H1 (cell line): Measurements from ENCODE around the gene PAF1. TPM values are rescaled to one million over a fixed set of nuclear protein-coding genes. Genes with fewer than 3 reads are reported as not detected.

Source experiments
- CTCF ChIA-PET: fragments of 300-600 bp; sonication (Branson Sonifier 250); formaldehyde crosslinking; loops from one replicate; lab custom pipeline; 2021; ENCODE audit not compliant: partially characterized antibody; lab: Charles Lee
- POLR2A ChIA-PET: fragments of 300-600 bp; sonication (Branson Sonifier 250); formaldehyde crosslinking; loops from one replicate; lab custom pipeline; 2021; ENCODE audit warnings: inconsistent platforms; ENCODE audit not compliant: partially characterized antibody; lab: Charles Lee
- DNase-seq, 2 experiments: peaks; one replicate each; pipeline versions ENCODE4 v3.0.0 to v3.0.0-alpha.2; 2010 to 2022; ENCODE audit warnings: low spot score in 2 of 2, low read depth in 1 of 2, mixed read lengths in 1 of 2
- FAIRE-seq: peaks from 2 replicates; lab custom pipeline; 2011; peaks lifted over from hg19 to GRCh38; lab: Jason Lieb, UNC
- H2AFZ ChIP-seq: 2 replicates; pipeline ENCODE4 v1.8.1; 2012; ENCODE audit warnings: low read length, inconsistent platforms
- H2AK5ac ChIP-seq: 2 replicates; pipeline ENCODE4 v1.6.1; 2013; ENCODE audit warnings: low read depth, low read length
- H2BK120ac ChIP-seq: replicated peaks from 2 replicates; pipeline ENCODE3; 2013; ENCODE audit warnings: low read depth, low read length, inconsistent platforms
- H2BK12ac ChIP-seq: 2 replicates; pipeline ENCODE4 v1.6.1; 2013; ENCODE audit warnings: low read depth, low read length
- H2BK15ac ChIP-seq: 2 replicates; pipeline ENCODE4 v1.6.1; 2013; ENCODE audit warnings: low read length
- H2BK20ac ChIP-seq: 2 replicates; pipeline ENCODE4 v1.6.1; 2013; ENCODE audit warnings: low read length
- H2BK5ac ChIP-seq: 2 replicates; pipeline ENCODE4 v1.6.1; 2013; ENCODE audit warnings: low read depth, low read length
- H3K14ac ChIP-seq: 2 replicates; pipeline ENCODE4 v1.6.1; 2013; ENCODE audit warnings: inconsistent platforms; ENCODE audit not compliant: insufficient read length
- H3K18ac ChIP-seq: 2 replicates; pipeline ENCODE4 v1.6.1; 2013; ENCODE audit warnings: low read length; ENCODE audit errors: extremely low read depth
- H3K23ac ChIP-seq: 2 replicates; pipeline ENCODE4 v1.6.1; 2013; ENCODE audit warnings: inconsistent platforms; ENCODE audit not compliant: insufficient read length
- H3K23me2 ChIP-seq: 2 replicates; pipeline ENCODE4 v1.6.1; 2013; ENCODE audit warnings: low read depth, low read length
- H3K27ac ChIP-seq: 2 replicates; pipeline ENCODE4 v1.6.1; 2011; ENCODE audit warnings: low read depth, low read length, inconsistent platforms
- H3K27me3 ChIP-seq, 4 experiments: replicated peaks in 1 of 4; 1 replicate in 1 of 4; 2 replicates in 3 of 4; pipeline versions ENCODE4 v1.6.1 to v1.8.1; 2011 to 2013; ENCODE audit warnings: low read length in 3 of 4, mild to moderate bottlenecking in 3 of 4, inconsistent platforms in 2 of 4, mixed read lengths in 2 of 4, moderate library complexity in 1 of 4; ENCODE audit not compliant: control insufficient read depth in 3 of 4, insufficient read depth in 3 of 4; ENCODE audit errors: extremely low read depth in 1 of 4
- H3K36me3 ChIP-seq, 4 experiments: 2 replicates each; pipeline versions ENCODE4 v1.6.1 to v1.8.1; 2011 to 2013; ENCODE audit warnings: mild to moderate bottlenecking in 4 of 4, low read length in 3 of 4, moderate library complexity in 2 of 4, control low read depth in 1 of 4, inconsistent platforms in 1 of 4; ENCODE audit not compliant: insufficient read depth in 4 of 4, control insufficient read depth in 2 of 4
- H3K4ac ChIP-seq: replicated peaks from 2 replicates; pipeline ENCODE3; 2013; ENCODE audit warnings: low read length, low read depth, mixed read lengths, inconsistent platforms; ENCODE audit not compliant: insufficient read length
- H3K4me1 ChIP-seq, 4 experiments: replicated peaks in 1 of 4; 1 replicate in 1 of 4; 2 replicates in 3 of 4; pipeline versions ENCODE4 v1.6.1 to v1.8.1; 2011 to 2013; ENCODE audit warnings: low read length in 3 of 4, inconsistent platforms in 2 of 4, mixed read lengths in 1 of 4; ENCODE audit not compliant: insufficient read depth in 4 of 4, control insufficient read depth in 3 of 4
- H3K4me2 ChIP-seq, 2 experiments: 2 replicates each; pipeline versions ENCODE4 v1.6.1 to v1.8.1; 2011 to 2013; ENCODE audit warnings: low read depth in 2 of 2, low read length in 2 of 2, control low read depth in 1 of 2, inconsistent platforms in 1 of 2, mild to moderate bottlenecking in 1 of 2; ENCODE audit not compliant: insufficient read depth in 1 of 2
- H3K4me3 ChIP-seq, 4 experiments: fragments of 200-600, 300-600 bp in 1 of 4; sonication (generic), shearing (Covaris generic), sonication (Bioruptor Twin) in 1 of 4; 2 replicates each; pipeline versions ENCODE4 v1.5.1 to v1.8.1; 2011 to 2016; ENCODE audit warnings: low read length in 4 of 4, low read depth in 3 of 4, control low read depth in 2 of 4, inconsistent platforms in 2 of 4, mild to moderate bottlenecking in 2 of 4, mixed read lengths in 1 of 4, moderate library complexity in 1 of 4; ENCODE audit not compliant: insufficient read depth in 2 of 4; ENCODE audit errors: extremely low read depth in 1 of 4
- H3K56ac ChIP-seq: replicated peaks from 2 replicates; pipeline ENCODE3; 2013; ENCODE audit warnings: low read depth, mild to moderate bottlenecking, mixed read lengths, low read length, inconsistent platforms; ENCODE audit not compliant: insufficient read length
- H3K79me1 ChIP-seq: 2 replicates; pipeline ENCODE4 v1.6.1; 2013; ENCODE audit warnings: low read depth, low read length, control low read depth
- H3K79me2 ChIP-seq, 2 experiments: 2 replicates each; pipeline versions ENCODE4 v1.6.1 to v1.8.1; 2012 to 2013; ENCODE audit warnings: low read length in 2 of 2, mild to moderate bottlenecking in 2 of 2, inconsistent platforms in 1 of 2; ENCODE audit not compliant: insufficient read depth in 2 of 2, control insufficient read depth in 1 of 2
- H3K9ac ChIP-seq, 4 experiments: replicated peaks in 1 of 4; 1 replicate in 1 of 4; 2 replicates in 3 of 4; pipeline versions ENCODE4 v1.6.1 to v1.8.1; 2011 to 2013; ENCODE audit warnings: low read depth in 3 of 4, low read length in 3 of 4, control low read depth in 2 of 4, mild to moderate bottlenecking in 2 of 4, moderate library complexity in 2 of 4, inconsistent platforms in 1 of 4; ENCODE audit errors: extremely low read depth in 1 of 4
- H3K9me3 ChIP-seq, 2 experiments: 2 replicates each; pipeline versions ENCODE4 v1.6.1 to v1.8.1; 2012 to 2013; ENCODE audit warnings: mild to moderate bottlenecking in 2 of 2, moderate library complexity in 2 of 2, control low read depth in 1 of 2, inconsistent platforms in 1 of 2, low read depth in 1 of 2, low read length in 1 of 2, mixed read lengths in 1 of 2; ENCODE audit not compliant: insufficient read depth in 2 of 2
- H4K20me1 ChIP-seq, 2 experiments: replicated peaks in 1 of 2; 2 replicates each; pipeline versions ENCODE3 to v1.8.1; 2011 to 2013; ENCODE audit warnings: inconsistent platforms in 2 of 2, low read length in 2 of 2, mild to moderate bottlenecking in 1 of 2; ENCODE audit not compliant: insufficient read depth in 2 of 2, control insufficient read depth in 1 of 2
- H4K5ac ChIP-seq: 2 replicates; pipeline ENCODE4 v1.6.1; 2013; ENCODE audit warnings: low read length, low read depth, mixed read lengths, inconsistent platforms; ENCODE audit not compliant: insufficient read length
- H4K8ac ChIP-seq: 2 replicates; pipeline ENCODE4 v1.8.0; 2013; ENCODE audit warnings: mild to moderate bottlenecking, moderate library complexity, low read length, inconsistent platforms; ENCODE audit not compliant: insufficient read depth; ENCODE audit errors: extremely low read depth
- H4K91ac ChIP-seq: replicated peaks from 2 replicates; pipeline ENCODE3; 2013; ENCODE audit warnings: low read length, mixed read lengths, inconsistent platforms; ENCODE audit not compliant: insufficient read length
- CEBPB ChIP-seq: IDR thresholded peaks from 2 replicates; pipeline ENCODE4 v1.6.1; 2012; ENCODE audit warnings: low read depth, low read length
- EGR1 ChIP-seq: IDR thresholded peaks from 2 replicates; pipeline ENCODE4 v1.6.1; 2011; ENCODE audit warnings: low read depth, low read length, borderline replicate concordance
- EZH2 ChIP-seq: fragments of 200-600 bp; sonication (generic); IDR thresholded peaks from 2 replicates; pipeline ENCODE4 v1.7.1; 2012; ENCODE audit warnings: low read depth, mild to moderate bottlenecking, moderate library complexity, low read length, inconsistent platforms; ENCODE audit not compliant: severe bottlenecking
- GABPA ChIP-seq: IDR thresholded peaks from 2 replicates; pipeline ENCODE4 v1.6.1; 2011; ENCODE audit warnings: mild to moderate bottlenecking, low read length, moderate library complexity, borderline replicate concordance; ENCODE audit not compliant: insufficient read depth
- HDAC2 ChIP-seq, 2 experiments: fragments of 300-600 bp in 1 of 2; sonication (generic) in 1 of 2; IDR thresholded peaks; 2 replicates each; pipeline ENCODE4 v1.6.1; 2011 to 2012; ENCODE audit warnings: low read depth in 2 of 2, low read length in 2 of 2, mild to moderate bottlenecking in 2 of 2, moderate library complexity in 2 of 2, borderline replicate concordance in 1 of 2, inconsistent platforms in 1 of 2
- JUND ChIP-seq: IDR thresholded peaks from 2 replicates; pipeline ENCODE4 v1.6.1; 2011; ENCODE audit warnings: mild to moderate bottlenecking, improper control_type of control experiment, low read length
- RAD21 ChIP-seq, 2 experiments: IDR thresholded peaks in 1 of 2; conservative IDR thresholded peaks in 1 of 2; 2 replicates each; pipeline ENCODE4 v1.6.1; 2011; ENCODE audit warnings: low read depth in 2 of 2, low read length in 2 of 2, improper control_type of control experiment in 1 of 2, inconsistent platforms in 1 of 2, mild to moderate bottlenecking in 1 of 2, moderate library complexity in 1 of 2
- RNF2 ChIP-seq: fragments of 200-900, 300-1000 bp; sonication (generic); IDR thresholded peaks from 2 replicates; pipeline ENCODE4 v1.7.1; 2016; ENCODE audit warnings: borderline replicate concordance, low read depth, mild to moderate bottlenecking, antibody characterized with exemption, low read length; ENCODE audit not compliant: poor library complexity, severe bottlenecking; ENCODE audit errors: missing control alignments
- TEAD4 ChIP-seq: IDR thresholded peaks from 2 replicates; pipeline ENCODE4 v1.6.1; 2012; ENCODE audit warnings: low read depth, low read length, inconsistent platforms, mixed read lengths
- WGBS, 2 experiments: shearing (Covaris generic) in 1 of 2; methylation state at CpG; one replicate each; pipeline versions ENCODE4 v1.1.6 to v1.1.7; 2013 to 2015; ENCODE audit warnings: low lambda C conversion rate in 2 of 2, mixed read lengths in 2 of 2, inconsistent platforms in 1 of 2, low coverage in 1 of 2, missing lambda C conversion rate in 1 of 2; ENCODE audit not compliant: insufficient replicate concordance in 2 of 2, insufficient coverage in 1 of 2, insufficient read length in 1 of 2; ENCODE audit errors: extremely low coverage in 1 of 2, missing lambda C conversion rate in 1 of 2; 5-methylcytosine and 5-hydroxymethylcytosine counted together
- polyA plus RNA-seq, 7 experiments: library from polyadenylated mRNA; depleted of rRNA in 3 of 7; stranded (reverse) in 5 of 7; unstranded in 2 of 7; fragments of >200 nt in 5 of 7; fragments of 200-250 nt in 2 of 7; gene quantifications; 1 replicate in 5 of 7; 2 replicates in 1 of 7; 4 replicates in 1 of 7; pipeline versions ENCODE4 v1.2.1 to v1.2.3, GENCODE V29; 2011 to 2013; ENCODE audit warnings: missing spikeins in 2 of 7, mixed read lengths in 2 of 7
- total RNA-seq: library from RNA; stranded (reverse); fragmentation: NEBNext Ultra II Directional; extraction: Animal tissue kit (Norgen Biotek cat#: 25700); gene quantifications from 2 replicates; pipeline ENCODE4 v1.2.1, GENCODE V29; 2021

PAF1 gene
- total and polyA plus RNA-seq, 2 of the 8 experiments (the other 6 are each of a cell fraction or from before 2014, with no cell fraction given) = 31.4 to 58.6 TPM

GRCh38 chr19:39403331-39404312, 12.7 kb upstream of the PAF1 start:
- H3K9me3 ChIP-seq = no peaks in the 10 kb centered on the region
- H3K27ac ChIP-seq = peak overlapping the region; percentile 97
- FAIRE-seq = no peak
- H3K79me2 ChIP-seq = peaks cover 0 to 16% of the 10 kb centered on the region in 2 experiments; a peak in 1 of 4 replicates
- peak overlapping the region; percentile 28 for H2BK120ac ChIP-seq
- H2BK5ac ChIP-seq = peak overlapping the region; percentile 97
- H3K56ac ChIP-seq = peak overlapping the region; percentile 89
- peak overlapping the region; percentile 96 for H4K8ac ChIP-seq
- H2AFZ ChIP-seq = no peak overlapping the region
- H3K4ac ChIP-seq = peak overlapping the region; percentile 74
- no peak overlapping the region for H2BK20ac ChIP-seq
- H3K27me3 ChIP-seq = no peaks in the 10 kb centered on the region
- DNase-seq = peak; percentile 78 to 80
- H3K23me2 ChIP-seq = peaks cover 19% of the 10 kb centered on the region; the same call in 1 of the 2 replicates
- ChIA-PET POLR2A (interaction anchor here (0.6 to 14.3 kb wide), 12 partner anchors 8 to 884 kb away, joined by 3 to 234 read pairs (median 4); partner anchors contain the start of genes MED29, PAF1, PLEKHG2 and RPS16), CTCF (interaction anchor here (0.6 kb wide), 1 partner anchor 55 kb away, joined by 3 read pairs; no protein-coding TSS in a partner anchor)
- peak overlapping the region; percentile 98 for H4K91ac ChIP-seq
- peak overlapping the region; percentile 35 to 75 (median 57) for H3K4me3 ChIP-seq
- H2AK5ac ChIP-seq = 0 out of 2 replicates have a peak overlapping the region, but pooled peaks have one; percentile 16
- peak overlapping the region; percentile 68 to 81 (median 76) for H3K9ac ChIP-seq
- H3K36me3 ChIP-seq = peaks cover 0 to 5% (median 0%) of the 10 kb centered on the region in 4 experiments; a peak in 2 of 8 replicates
- H4K20me1 ChIP-seq = peaks cover 0 to 5% of the 10 kb centered on the region in 2 experiments
- peak overlapping the region; percentile 87 for H2BK12ac ChIP-seq
- peak overlapping the region; percentile 81 for H2BK15ac ChIP-seq
- no peaks in the 10 kb centered on the region for H3K79me1 ChIP-seq
- H3K14ac ChIP-seq = no peak overlapping the region
- H3K23ac ChIP-seq = no peak overlapping the region
- 4% methylated on average over 24 of the region's 43 CpGs; no CpG with 5 or more reads in 1 of the 2 experiments for WGBS, 2 experiments
- H3K4me1 ChIP-seq = peaks cover 0 to 38% (median 24%) of the 10 kb centered on the region in 4 experiments; a peak in 6 of 7 replicates
- H4K5ac ChIP-seq = peak overlapping the region; percentile 92
- peak overlapping the region; percentile 63 to 95 for H3K4me2 ChIP-seq
- peak overlapping the region; percentile 95 for H3K18ac ChIP-seq
- no peak for TF ChIP-seq GABPA
- TF ChIP-seq HDAC2 (IDR thresholded peaks at IDR 0.05; ENCODE audit: borderline replicate concordance in 1 of 2, low read depth in 2 of 2, low read length in 2 of 2) = no peak
- TF ChIP-seq TEAD4 = no peak
- TF ChIP-seq JUND = peak; percentile 74
- TF ChIP-seq RAD21 (IDR thresholded peaks at IDR 0.05 in 1 of 2, conservative IDR thresholded peaks at IDR 0.05 in 1 of 2; ENCODE audit: low read depth in 2 of 2, low read length in 2 of 2) = no peak
- TF ChIP-seq CEBPB = no peak
- no peak for TF ChIP-seq RNF2
- no peak for TF ChIP-seq EGR1
- no peak for TF ChIP-seq EZH2
